Measurements from ENCODE around the gene BRMS1L.

DNA sequence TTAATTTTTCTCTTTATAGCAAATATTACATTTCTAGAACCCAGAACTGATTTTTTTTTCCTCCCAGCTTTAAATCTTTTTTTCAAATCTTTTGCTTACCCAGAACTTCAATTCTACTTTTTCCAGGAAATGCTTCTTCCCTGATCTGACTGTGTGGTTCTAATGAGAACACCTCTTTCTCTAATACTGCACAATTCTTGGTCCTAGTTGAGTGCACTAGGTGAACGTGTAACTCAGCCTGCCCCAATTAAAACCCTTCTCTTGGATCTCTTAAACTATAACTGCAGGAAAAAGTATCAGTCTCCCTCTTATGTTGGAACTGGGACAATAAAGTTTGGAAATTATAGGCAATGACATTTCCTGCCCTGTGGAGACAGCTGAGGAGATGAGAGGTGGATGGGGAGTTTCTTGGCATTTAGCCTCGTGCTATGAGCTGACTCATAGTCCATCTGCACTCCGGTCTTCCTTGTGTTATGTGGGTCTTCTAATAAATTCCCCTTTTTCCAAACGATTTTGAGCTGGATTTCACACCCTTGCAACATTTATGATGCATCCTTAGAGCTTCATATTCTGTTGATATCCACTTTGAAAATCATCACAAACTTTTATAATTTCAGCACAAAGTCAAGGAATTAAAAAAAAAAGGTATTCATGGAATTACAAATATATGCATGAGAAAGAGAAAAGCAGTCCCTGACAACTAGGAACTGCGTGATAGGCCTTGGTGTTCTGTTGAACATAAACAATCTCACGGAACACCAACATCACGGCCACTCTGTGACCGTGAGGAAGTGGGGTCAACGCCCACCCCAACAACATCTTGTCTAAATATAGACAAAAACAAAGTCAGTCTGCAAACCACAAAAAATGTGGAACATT is 52.4 kb downstream of the BRMS1L start:
- TF ChIP-seq CTCF (IDR thresholded peaks at IDR 0.05; ENCODE audit: low read length) = no peak
- no peak for TF ChIP-seq EZH2 (IDR thresholded peaks at IDR 0.05; ENCODE audit: borderline replicate concordance, low read length)
